Left hindlimb (tissue), 1 donor: ENCODE measurements around the gene DLX5.

Experiments
- DNase-seq: peaks from one replicate; pipeline ENCODE4 v3.0.0-alpha.2; 2018

Gene DLX5

DNA sequence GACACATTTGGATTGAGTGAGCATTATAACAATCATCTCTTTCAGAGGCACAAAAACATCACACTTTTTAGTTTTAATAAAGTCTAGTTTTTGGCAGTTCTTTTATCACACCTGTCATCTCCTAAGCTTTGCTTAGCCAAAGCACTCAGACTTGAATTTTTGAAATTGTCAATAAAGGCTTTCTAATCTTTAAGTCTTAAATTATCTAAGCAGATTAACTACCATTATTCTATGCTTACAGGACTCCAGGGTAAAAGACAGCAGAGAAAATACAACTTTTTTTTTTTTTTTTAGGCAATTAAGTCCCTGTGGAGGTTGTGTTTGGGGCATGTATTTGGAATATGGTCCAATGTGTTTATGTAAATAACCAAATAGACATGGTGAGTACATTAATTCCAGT, 36.9 kb downstream of the DLX5 start:
- no peak for DNase-seq

DNA sequence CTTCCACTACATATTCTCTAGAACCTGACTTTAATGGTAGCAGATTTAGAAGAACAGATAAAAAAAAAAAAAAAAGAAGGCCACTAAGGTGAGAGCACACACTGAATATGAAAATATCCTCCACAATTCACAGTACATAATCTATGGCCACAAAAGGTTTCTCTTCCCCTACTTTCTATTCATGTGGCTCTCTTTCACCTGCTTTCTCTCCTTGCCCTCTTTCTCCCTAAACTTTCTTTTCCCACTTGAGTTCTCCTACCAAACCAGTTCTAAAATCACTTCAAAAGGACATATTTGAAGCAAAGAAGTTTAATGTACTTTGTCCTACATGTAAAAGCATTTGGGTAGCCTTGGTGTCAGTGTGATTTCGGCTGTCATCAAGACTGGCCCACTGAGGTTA, 37.7 kb downstream of the DLX5 start:
- no peak for DNase-seq

DNA sequence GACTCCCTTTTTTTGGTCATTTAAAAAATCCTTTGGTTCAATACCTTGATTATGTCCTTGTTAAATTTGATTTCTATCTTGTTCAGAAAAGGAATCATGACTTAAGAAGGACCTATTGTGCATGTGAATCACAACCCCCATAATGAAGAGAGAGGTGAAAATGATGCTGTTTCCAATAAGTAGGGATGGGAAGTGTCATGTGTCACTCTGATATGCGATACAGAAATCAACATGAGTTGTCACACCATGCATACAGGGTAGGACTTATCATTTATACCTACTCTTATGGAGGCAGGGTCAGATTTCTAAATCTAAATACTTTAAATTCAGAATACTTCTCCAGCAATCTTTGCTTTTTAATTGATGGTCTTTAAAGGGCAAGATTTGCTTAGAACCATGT, 38.6 kb downstream of the DLX5 start:
- no peak for DNase-seq

DNA sequence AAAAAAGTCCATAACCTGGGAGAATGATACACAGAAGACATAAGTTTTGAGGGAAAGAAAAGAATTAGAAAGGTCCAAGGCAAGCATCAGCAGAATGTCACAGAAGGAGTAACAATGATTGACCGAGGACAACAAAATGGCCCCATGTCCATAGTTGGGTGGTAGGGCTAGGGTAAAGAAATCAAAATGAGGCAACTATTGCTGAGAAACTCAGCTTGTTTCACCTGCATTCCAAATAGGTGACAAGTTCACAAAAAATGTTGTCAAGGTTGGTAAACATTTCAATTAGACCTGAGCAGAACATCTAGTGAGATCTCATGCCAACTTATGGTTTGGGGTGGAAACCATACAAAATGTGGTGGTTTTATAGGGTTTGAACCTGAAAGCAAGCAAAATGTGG, 42.0 kb downstream of the DLX5 start:
- no peak for DNase-seq

DNA sequence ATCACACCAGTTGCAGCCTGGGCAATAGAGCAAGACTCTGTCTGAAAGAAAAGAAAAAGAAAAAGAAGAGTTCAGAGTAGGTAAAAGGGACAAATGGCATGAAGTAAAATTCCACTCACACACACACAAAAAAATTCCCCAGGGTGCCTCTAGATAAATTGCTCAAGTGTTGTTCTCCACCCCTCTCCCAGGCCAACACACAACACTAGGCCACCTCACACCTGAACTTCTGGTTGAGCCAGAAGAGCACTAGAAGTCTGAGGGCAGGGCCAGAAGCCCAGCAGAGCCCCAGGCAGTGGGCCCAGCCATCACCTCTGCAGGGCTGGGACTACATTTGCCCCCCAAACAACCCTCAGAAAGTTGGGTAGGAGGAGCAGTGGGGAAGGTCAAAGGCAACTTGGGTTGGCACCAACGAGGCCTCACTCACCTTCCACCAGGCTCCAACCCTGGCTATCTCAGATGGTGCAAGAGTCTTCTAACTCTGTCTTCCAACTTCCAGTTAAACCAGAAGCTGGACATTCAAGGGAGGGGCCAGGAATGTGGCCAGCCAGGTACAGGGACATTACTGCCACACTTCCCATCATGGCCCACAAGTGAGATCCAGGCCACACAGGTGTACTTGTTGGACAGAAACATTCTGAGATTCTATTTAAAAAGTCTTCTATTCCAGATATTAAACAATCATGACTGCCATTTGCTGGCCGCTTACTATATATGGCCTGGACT, 44.9 kb downstream of the DLX5 start:
- DNase-seq = no peak

DNA sequence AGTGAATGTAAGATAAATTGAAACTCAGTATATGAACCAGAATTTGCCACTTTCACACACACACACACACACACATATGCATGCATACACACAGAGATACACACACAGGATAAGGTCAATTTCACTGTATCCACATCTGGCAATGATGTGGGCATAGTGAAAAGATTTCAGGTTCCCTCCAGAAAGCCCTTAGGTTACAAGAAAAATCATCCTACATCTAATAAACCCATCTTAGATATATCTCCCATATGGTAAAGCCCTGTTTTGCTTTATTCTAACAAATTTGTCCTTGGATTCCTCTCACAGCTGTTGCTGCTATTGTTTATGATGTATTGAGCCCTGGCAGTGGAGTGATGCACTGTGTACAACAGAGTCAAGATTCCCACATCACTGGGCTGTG, 47.2 kb downstream of the DLX5 start:
- no peak for DNase-seq

DNA sequence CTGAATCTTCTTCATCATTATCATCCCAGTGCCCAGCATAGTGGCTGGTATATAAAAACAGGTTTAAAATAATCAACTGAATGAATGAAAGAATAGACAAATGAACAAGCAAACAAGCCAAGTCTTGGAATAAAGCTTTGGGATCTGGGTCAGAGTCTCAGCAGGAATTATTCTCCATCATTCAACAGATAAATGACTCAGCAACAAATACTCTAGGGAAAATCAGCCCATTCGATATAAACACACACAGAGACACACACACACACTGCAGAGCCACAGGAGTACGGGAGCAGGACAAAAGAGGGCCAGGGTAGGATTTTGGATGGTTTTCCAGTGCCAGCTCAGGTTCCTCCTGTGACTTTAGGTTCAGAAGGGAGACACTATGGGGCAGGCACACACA, 48.5 kb downstream of the DLX5 start:
- no peak for DNase-seq

DNA sequence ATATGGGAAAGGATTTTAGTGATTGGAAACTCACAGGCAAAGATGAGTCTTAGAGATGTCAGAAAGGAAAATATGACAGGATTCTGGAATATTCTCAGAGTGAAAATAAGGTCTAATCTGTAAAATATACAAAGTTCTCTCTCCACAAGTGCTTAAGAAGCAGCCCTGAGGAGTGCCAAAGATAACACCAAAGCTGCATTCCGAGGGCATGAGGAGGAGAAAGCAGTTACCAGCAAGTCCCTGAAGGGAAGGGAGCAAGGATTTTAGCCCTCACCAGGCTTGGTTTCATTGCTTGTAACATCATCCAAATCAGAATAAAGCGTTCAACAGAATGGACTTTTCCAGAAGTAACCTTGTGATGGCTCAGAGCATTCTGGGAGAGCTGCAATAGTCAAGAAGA, 50.6 kb downstream of the DLX5 start:
- DNase-seq = no peak

DNA sequence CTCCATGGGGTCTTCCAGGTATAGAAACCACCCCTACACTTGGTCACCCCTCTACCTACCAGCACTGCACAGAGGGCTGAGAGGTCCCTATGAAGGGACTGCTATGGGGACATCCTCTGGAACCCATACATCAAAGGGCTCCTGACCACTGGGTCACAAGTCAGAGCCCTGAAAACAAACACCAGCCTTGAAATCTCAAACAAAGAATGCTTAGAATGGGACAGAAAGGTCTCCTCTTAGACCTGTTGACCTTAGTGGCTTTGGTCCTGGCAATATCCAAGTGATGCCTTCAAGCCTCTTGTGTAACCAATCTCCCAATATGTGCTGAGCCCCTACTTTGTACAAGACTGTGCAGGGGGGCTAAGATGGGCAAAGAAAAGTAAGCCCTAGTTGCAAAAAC, 53.9 kb downstream of the DLX5 start:
- DNase-seq = no peak
